K562 (cell line): ENCODE results near the gene TSGA10. TPM values are rescaled to one million over a fixed set of nuclear protein-coding genes. Genes with fewer than 3 reads are reported as not detected.
A peak's percentile ranks its signal among the peaks of the same experiment; 100 is the strongest.

Source experiments
- E2F5 ChIP-seq: sonication (generic); formaldehyde crosslinking; IDR thresholded peaks from 2 replicates; pipeline ENCODE4 v1.8.0; 2022; ENCODE audit warnings: mild to moderate bottlenecking, missing genetic modification reagents
- EHMT2 ChIP-seq: fragments of 450-650 bp; IDR thresholded peaks from 2 replicates; pipeline ENCODE4 v1.6.1; 2018; ENCODE audit warnings: antibody characterized with exemption
- ETS1 ChIP-seq: conservative IDR thresholded peaks from 2 replicates; pipeline ENCODE4 v1.6.1; 2011; ENCODE audit warnings: low read depth, mild to moderate bottlenecking, low read length; ENCODE audit not compliant: control insufficient read depth
- FOXK1 ChIP-seq: sonication (generic); formaldehyde crosslinking; IDR thresholded peaks from 2 replicates; pipeline ENCODE4 v1.8.0; 2022; ENCODE audit warnings: missing genetic modification reagents, mild to moderate bottlenecking, borderline replicate concordance
- GATAD2B ChIP-seq: fragments of 450-650 bp; IDR thresholded peaks from 2 replicates; pipeline ENCODE4 v1.6.1; 2017; ENCODE audit warnings: mild to moderate bottlenecking, borderline replicate concordance
- HMGN3 ChIP-seq: IDR thresholded peaks from 2 replicates; pipeline ENCODE4 v1.6.1; 2011; ENCODE audit warnings: borderline replicate concordance, low read depth, mild to moderate bottlenecking, mixed read lengths, low read length; ENCODE audit not compliant: insufficient read length; ENCODE audit errors: extremely low read depth
- IRF1 ChIP-seq: sonication (generic); formaldehyde crosslinking; IDR thresholded peaks from 2 replicates; pipeline ENCODE4 v1.8.0; 2022; ENCODE audit warnings: missing genetic modification reagents, mild to moderate bottlenecking, borderline replicate concordance
- MEF2A ChIP-seq: IDR thresholded peaks from 2 replicates; pipeline ENCODE4 v1.6.1; 2011; ENCODE audit warnings: low read depth, mild to moderate bottlenecking, low read length, moderate library complexity; ENCODE audit not compliant: control insufficient read depth
- NFATC3 ChIP-seq: fragments of 450-650 bp; IDR thresholded peaks from 2 replicates; pipeline ENCODE4 v1.6.1; 2017; ENCODE audit warnings: mild to moderate bottlenecking
- PML ChIP-seq: IDR thresholded peaks from 2 replicates; pipeline ENCODE4 v1.6.1; 2012; ENCODE audit warnings: low read length, inconsistent platforms
- POLR2A ChIP-seq: fragments of 450-650 bp; conservative IDR thresholded peaks from 2 replicates; pipeline ENCODE4 v1.6.1; 2016
- STAG1 ChIP-seq: sonication (generic); formaldehyde crosslinking; IDR thresholded peaks from 2 replicates; pipeline ENCODE4 v1.5.0; 2020; ENCODE audit warnings: missing genetic modification reagents, borderline replicate concordance
- TAF7 ChIP-seq: fragments of 450-650 bp; IDR thresholded peaks from 2 replicates; pipeline ENCODE4 v1.6.1; 2016; ENCODE audit warnings: missing genetic modification characterization, missing compliant biosample characterization
- TBP ChIP-seq: optimal IDR thresholded peaks from 2 replicates; pipeline ENCODE3; 2011; ENCODE audit warnings: low read depth, low read length, improper control_type of control experiment
- TFAP4 ChIP-seq: sonication (generic); formaldehyde crosslinking; IDR thresholded peaks from 2 replicates; pipeline ENCODE4 v1.8.0; 2022; ENCODE audit warnings: missing genetic modification reagents, mild to moderate bottlenecking, moderate library complexity, borderline replicate concordance
- XRCC4 ChIP-seq: IDR thresholded peaks from one replicate; pipeline ENCODE4 v1.6.1; 2011; ENCODE audit not compliant: insufficient read depth, insufficient read length; ENCODE audit errors: extremely low read depth
- ZBTB49 ChIP-seq: sonication (generic); formaldehyde crosslinking; IDR thresholded peaks from 2 replicates; pipeline ENCODE4 v1.8.0; 2022; ENCODE audit warnings: missing genetic modification reagents, mild to moderate bottlenecking, borderline replicate concordance
- ZNF212 ChIP-seq: fragments of 450-650 bp; formaldehyde crosslinking; IDR thresholded peaks from 2 replicates; pipeline ENCODE4 v1.4.0; 2020; ENCODE audit warnings: mild to moderate bottlenecking
- ZNF589 ChIP-seq: fragments of 200-800 bp; sonication (Bioruptor generic); IDR thresholded peaks from 2 replicates; pipeline ENCODE4 v1.6.1; 2016; ENCODE audit warnings: low read depth, missing genetic modification characterization, missing compliant biosample characterization
- ZNF778 ChIP-seq: fragments of 450-650 bp; formaldehyde crosslinking; IDR thresholded peaks from 2 replicates; pipeline ENCODE4 v1.4.0; 2020; ENCODE audit warnings: mild to moderate bottlenecking, moderate library complexity
- polyA plus RNA-seq, 8 experiments: library from polyadenylated mRNA; depleted of rRNA in 4 of 8; stranded (reverse) in 5 of 8; unstranded in 3 of 8; fragments of >200 nt; fragmentation: Nextera tagmentation in 2 of 8; fragmentation: Illumina TruSeq in 1 of 8; extraction: Ambion mirVana in 2 of 8; extraction: Trizol in 1 of 8; gene quantifications; 2 replicates each; pipeline versions ENCODE4 v1.2.1 to v1.2.3, GENCODE V29; 2011 to 2014; ENCODE audit warnings: inconsistent platforms in 1 of 8, missing spikeins in 1 of 8
- total RNA-seq, 7 experiments: library from RNA; depleted of rRNA in 6 of 7; stranded (reverse); fragments of >200 nt in 6 of 7; fragmentation: Illumina TruSeq in 2 of 7; extraction: Trizol in 2 of 7; gene quantifications; 2 replicates each; pipeline versions ENCODE4 v1.2.1 to v1.2.3, GENCODE V29; 2011 to 2021; ENCODE audit warnings: low replicate concordance in 1 of 7
- TF ChIP-seq, protein P1 (sequence below): sonication (generic); formaldehyde crosslinking; IDR thresholded peaks from 2 replicates; pipeline ENCODE4 v1.5.0; 2020; ENCODE audit warnings: missing genetic modification reagents

Gene TSGA10
- total and polyA plus RNA-seq, 9 of the 15 experiments (the other 6 are each of a cell fraction or from before 2014, with no cell fraction given): 2.1 to 11.3 (median 3.2) TPM

GRCh38 chr2:99180755-99181623 is 26.2 kb upstream of the TSGA10 start, which contains the start of the genes MITD1 and MRPL30 (continued):
- TF ChIP-seq TAF7 (tag) (peak; percentile 96), PML (peak; percentile 82), MEF2A (0 out of 2 replicates have a peak, but pooled peaks have one; percentile 20), ZNF212 (CRISPR knock-in tag) (peak; percentile 48; the same call in 1 of the 2 replicates), ZBTB49 (CRISPR knock-in tag) (no peak), TBP (peak; percentile 98), E2F5 (no peak), STAG1 (CRISPR knock-in tag) (no peak), FOXK1 (CRISPR knock-in tag) (no peak), ZNF589 (no peak), TFAP4 (peak; percentile 68), ETS1 (peak; percentile 72), NFATC3 (peak; percentile 72; the same call in 1 of the 2 replicates), GATAD2B (no peak), EHMT2 (no peak), HMGN3 (no peak), POLR2A (peak; percentile 93), XRCC4 (no peak), ZNF778 (CRISPR knock-in tag) (no peak), IRF1 (CRISPR knock-in tag) (no peak)
- TF ChIP-seq, protein P1, sequence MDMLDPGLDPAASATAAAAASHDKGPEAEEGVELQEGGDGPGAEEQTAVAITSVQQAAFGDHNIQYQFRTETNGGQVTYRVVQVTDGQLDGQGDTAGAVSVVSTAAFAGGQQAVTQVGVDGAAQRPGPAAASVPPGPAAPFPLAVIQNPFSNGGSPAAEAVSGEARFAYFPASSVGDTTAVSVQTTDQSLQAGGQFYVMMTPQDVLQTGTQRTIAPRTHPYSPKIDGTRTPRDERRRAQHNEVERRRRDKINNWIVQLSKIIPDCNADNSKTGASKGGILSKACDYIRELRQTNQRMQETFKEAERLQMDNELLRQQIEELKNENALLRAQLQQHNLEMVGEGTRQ: peak; percentile 96
